Measurements from ENCODE around the gene ESM1. TPM values are rescaled to one million over a fixed set of nuclear protein-coding genes. Genes with fewer than 3 reads are reported as not detected.

ESM1 gene
- total and polyA plus RNA-seq, 9 of the 15 experiments (the other 6 are each of a cell fraction or from before 2014, with no cell fraction given), result not detected

GRCh38 chr5:54969856-54970828 is 15.3 kb downstream of the ESM1 start:
- Histone ChIP-seq H3K9ac (ENCODE audit: insufficient read depth in 1 of 2, low read depth in 2 of 2, low read length in 2 of 2) (no peak overlapping the region), H3K36me3 (ENCODE audit: control insufficient read depth, insufficient read depth, low read length) (no peaks in the 10 kb centered on the region), H4K20me1 (replicated peaks; ENCODE audit: control insufficient read depth, insufficient read depth, low read length) (no peaks in the 10 kb centered on the region), H3K27me3 (ENCODE audit: control insufficient read depth in 2 of 2, insufficient read depth in 2 of 2, low read length in 2 of 2) (no peaks in the 10 kb centered on the region; a peak in 1 of 5 replicates), H3K4me2 (ENCODE audit: insufficient read depth, low read length) (no peak overlapping the region), H3K4me3 (no peak overlapping the region), H2AFZ (ENCODE audit: low read depth, low read length) (no peak overlapping the region), H3K4me1 (replicated peaks in 1 of 2; ENCODE audit: control insufficient read depth in 2 of 2, insufficient read depth in 2 of 2, low read length in 2 of 2) (no peaks in the 10 kb centered on the region), H3K79me2 (ENCODE audit: control insufficient read depth, insufficient read depth, low read length) (no peaks in the 10 kb centered on the region), H3K9me3 (replicated peaks; ENCODE audit: control insufficient read depth, insufficient read depth, low read depth, low read length) (no peaks in the 10 kb centered on the region), H3K9me1 (ENCODE audit: control insufficient read depth, insufficient read depth, low read length) (no peaks in the 10 kb centered on the region), H3K27ac (ENCODE audit: extremely low read depth, low read depth, low read length) (no peak overlapping the region)
- no TSS peak for BruUV-seq (replicated peaks)
- ChIA-PET CTCF (ENCODE audit: low intra/inter-chr PET ratio) (no interaction called here), POLR2A (no interaction called here)
- TF ChIP-seq XRCC3 (IDR thresholded peaks at IDR 0.05), result no peak
- DNase-seq (ENCODE audit: extremely low read depth in 1 of 4, low spot score in 3 of 4), result no peak
- intact Hi-C loops (cut with micrococcal nuclease) (no loop called here), in situ Hi-C loops (cut with MboI) (no loop called here)
- no peak for ATAC-seq
- WGBS (ENCODE audit: insufficient coverage, low coverage, missing lambda C conversion rate), result 0% methylated on average over 5 of the region's 5 CpGs
- FAIRE-seq, result no peak

GRCh38 chr5:54969242-54969641 is 16.2 kb downstream of the ESM1 start:
- Histone ChIP-seq H3K9ac (ENCODE audit: insufficient read depth in 1 of 2, low read depth in 2 of 2, low read length in 2 of 2) (no peak overlapping the region), H3K27me3 (ENCODE audit: control insufficient read depth in 2 of 2, insufficient read depth in 2 of 2, low read length in 2 of 2) (no peaks in the 10 kb centered on the region; a peak in 1 of 5 replicates), H2AFZ (ENCODE audit: low read depth, low read length) (no peak overlapping the region), H3K4me3 (no peak overlapping the region), H3K9me3 (replicated peaks; ENCODE audit: control insufficient read depth, insufficient read depth, low read depth, low read length) (no peaks in the 10 kb centered on the region), H3K9me1 (ENCODE audit: control insufficient read depth, insufficient read depth, low read length) (no peaks in the 10 kb centered on the region), H3K4me1 (replicated peaks in 1 of 2; ENCODE audit: control insufficient read depth in 2 of 2, insufficient read depth in 2 of 2, low read length in 2 of 2) (no peaks in the 10 kb centered on the region), H3K4me2 (ENCODE audit: insufficient read depth, low read length) (no peak overlapping the region), H4K20me1 (replicated peaks; ENCODE audit: control insufficient read depth, insufficient read depth, low read length) (no peaks in the 10 kb centered on the region), H3K36me3 (ENCODE audit: control insufficient read depth, insufficient read depth, low read length) (no peaks in the 10 kb centered on the region), H3K27ac (ENCODE audit: extremely low read depth, low read depth, low read length) (no peak overlapping the region), H3K79me2 (ENCODE audit: control insufficient read depth, insufficient read depth, low read length) (no peaks in the 10 kb centered on the region)
- 3% methylated on average over 4 of the region's 4 CpGs for WGBS (ENCODE audit: insufficient coverage, low coverage, missing lambda C conversion rate)
- in situ Hi-C loops (cut with MboI), result no loop called here
- CTCF ChIA-PET (ENCODE audit: low intra/inter-chr PET ratio), result no interaction called here
- ATAC-seq (no peak), DNase-seq (ENCODE audit: extremely low read depth in 1 of 4, low spot score in 3 of 4) (no peak), FAIRE-seq (no peak)
- no TSS peak for BruUV-seq (replicated peaks)
- POLR2A ChIA-PET, result no interaction called here
- intact Hi-C loops (cut with micrococcal nuclease), result no loop called here
- no peak for TF ChIP-seq PHB2 (IDR thresholded peaks at IDR 0.05; ENCODE audit: low read depth)
- TF ChIP-seq OTX1 (CRISPR knock-in tag; IDR thresholded peaks at IDR 0.05), result no peak
- TF ChIP-seq SMAD1 (IDR thresholded peaks at IDR 0.05; ENCODE audit: low read depth, low read length, partially characterized antibody), result no peak
- no peak for TF ChIP-seq LARP7 (IDR thresholded peaks at IDR 0.05)
- TF ChIP-seq SIN3B (IDR thresholded peaks at IDR 0.05; ENCODE audit: low read depth), result no peak
- TF ChIP-seq DLX4 (CRISPR knock-in tag; IDR thresholded peaks at IDR 0.05), result no peak
- TF ChIP-seq DEAF1 (CRISPR knock-in tag; IDR thresholded peaks at IDR 0.05), result no peak
- TF ChIP-seq CREM (IDR thresholded peaks at IDR 0.05; ENCODE audit: low read depth), result no peak
- TF ChIP-seq, protein P1, sequence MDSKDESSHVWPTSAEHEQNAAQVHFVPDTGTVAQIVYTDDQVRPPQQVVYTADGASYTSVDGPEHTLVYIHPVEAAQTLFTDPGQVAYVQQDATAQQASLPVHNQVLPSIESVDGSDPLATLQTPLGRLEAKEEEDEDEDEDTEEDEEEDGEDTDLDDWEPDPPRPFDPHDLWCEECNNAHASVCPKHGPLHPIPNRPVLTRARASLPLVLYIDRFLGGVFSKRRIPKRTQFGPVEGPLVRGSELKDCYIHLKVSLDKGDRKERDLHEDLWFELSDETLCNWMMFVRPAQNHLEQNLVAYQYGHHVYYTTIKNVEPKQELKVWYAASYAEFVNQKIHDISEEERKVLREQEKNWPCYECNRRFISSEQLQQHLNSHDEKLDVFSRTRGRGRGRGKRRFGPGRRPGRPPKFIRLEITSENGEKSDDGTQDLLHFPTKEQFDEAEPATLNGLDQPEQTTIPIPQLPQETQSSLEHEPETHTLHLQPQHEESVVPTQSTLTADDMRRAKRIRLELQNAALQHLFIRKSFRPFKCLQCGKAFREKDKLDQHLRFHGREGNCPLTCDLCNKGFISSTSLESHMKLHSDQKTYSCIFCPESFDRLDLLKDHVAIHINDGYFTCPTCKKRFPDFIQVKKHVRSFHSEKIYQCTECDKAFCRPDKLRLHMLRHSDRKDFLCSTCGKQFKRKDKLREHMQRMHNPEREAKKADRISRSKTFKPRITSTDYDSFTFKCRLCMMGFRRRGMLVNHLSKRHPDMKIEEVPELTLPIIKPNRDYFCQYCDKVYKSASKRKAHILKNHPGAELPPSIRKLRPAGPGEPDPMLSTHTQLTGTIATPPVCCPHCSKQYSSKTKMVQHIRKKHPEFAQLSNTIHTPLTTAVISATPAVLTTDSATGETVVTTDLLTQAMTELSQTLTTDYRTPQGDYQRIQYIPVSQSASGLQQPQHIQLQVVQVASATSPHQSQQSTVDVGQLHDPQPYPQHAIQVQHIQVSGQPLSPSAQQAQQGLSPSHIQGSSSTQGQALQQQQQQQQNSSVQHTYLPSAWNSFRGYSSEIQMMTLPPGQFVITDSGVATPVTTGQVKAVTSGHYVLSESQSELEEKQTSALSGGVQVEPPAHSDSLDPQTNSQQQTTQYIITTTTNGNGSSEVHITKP (IDR thresholded peaks at IDR 0.05; ENCODE audit: partially characterized antibody), result no peak
